SU-DHL-6 (cell line): Measurements from ENCODE around the gene ST6GALNAC2.

Source experiments
- CTCF ChIP-seq: fragments of 200-600 bp; sonication (generic); IDR thresholded peaks from one replicate; pipeline ENCODE4 v1.5.1; 2017; ENCODE audit warnings: antibody characterized with exemption, mild to moderate bottlenecking, low read length, moderate library complexity; ENCODE audit not compliant: insufficient read depth, poor library complexity, severe bottlenecking
- EZH2phosphoT487 ChIP-seq: fragments of 200-600 bp; sonication (generic), shearing (Covaris generic); conservative IDR thresholded peaks from 2 replicates; pipeline ENCODE4 v1.6.1; 2018; ENCODE audit warnings: mild to moderate bottlenecking, antibody characterized with exemption, low read length, moderate library complexity, mixed read lengths

DNA sequence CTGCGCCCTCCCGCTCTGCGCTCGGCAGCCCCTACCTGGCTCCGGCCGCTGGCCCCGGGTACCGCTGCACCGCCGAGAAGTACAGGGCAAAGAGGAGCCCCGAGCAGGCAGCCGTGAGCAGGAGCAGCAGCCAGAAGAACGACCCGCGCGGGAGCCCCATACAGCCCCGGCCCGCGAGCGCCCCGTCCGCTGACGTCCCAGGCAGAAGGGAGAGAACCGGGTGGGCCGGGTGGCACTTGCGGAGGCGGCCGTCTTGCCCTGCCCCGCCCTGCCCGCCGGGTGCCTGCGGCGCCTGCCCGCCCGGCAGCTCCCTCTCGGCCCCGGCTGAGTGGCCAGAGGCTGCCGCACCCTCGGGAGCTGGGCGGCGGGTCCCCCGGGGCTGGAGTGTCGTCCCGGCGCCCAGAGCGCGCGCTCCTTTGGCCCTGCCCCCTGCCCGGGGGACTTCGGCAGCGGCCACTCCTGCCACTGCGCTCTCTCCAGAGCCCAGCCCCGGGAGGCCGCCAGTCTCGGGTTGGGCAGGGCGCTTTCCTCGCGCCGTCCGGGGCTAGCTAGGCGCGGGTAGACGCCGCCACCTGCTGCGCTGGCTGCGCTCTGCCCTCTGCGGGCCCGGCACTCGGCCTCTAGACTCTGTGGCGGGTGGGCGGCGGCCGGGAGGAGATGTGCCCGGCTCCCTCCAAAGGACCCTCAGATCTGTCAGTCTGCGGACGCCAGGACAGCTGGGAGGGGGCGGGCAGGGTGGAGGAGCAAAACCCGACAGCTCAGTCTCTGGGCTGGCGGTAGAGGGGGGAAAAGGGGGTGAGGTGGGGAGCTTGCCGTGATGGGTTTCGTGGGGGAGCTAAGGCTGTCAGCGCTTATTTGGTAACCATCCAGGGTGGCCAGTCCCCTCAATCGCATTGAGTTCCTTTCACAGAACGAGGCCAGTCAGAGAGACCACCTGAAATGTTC, at the start of gene ST6GALNAC2:
- TF ChIP-seq CTCF: no peak
- no peak for TF ChIP-seq EZH2phosphoT487
